NCI-H2081 (cell line): ENCODE data around the gene SAMM50.

Experiments used
- DNase-seq, 2 experiments: peaks; one replicate each; lab custom pipeline; 2025; lab: John Stamatoyannopoulos, UW

SAMM50 gene

GRCh38 chr22:44028091-44028490 lies 72.8 kb downstream of the SAMM50 start:
- no peak for DNase-seq

- DNase-seq: no peak
Measured at GRCh38 chr22:44029069-44029468, 73.8 kb downstream of the SAMM50 start.

GRCh38 chr22:44030051-44030701 lies 74.9 kb downstream of the SAMM50 start:
- no peak for DNase-seq

- no peak for DNase-seq
Measured at GRCh38 chr22:44030702-44031082, 75.5 kb downstream of the SAMM50 start.

GRCh38 chr22:44031158-44031952 lies 76.1 kb downstream of the SAMM50 start:
- no peak for DNase-seq

GRCh38 chr22:44032126-44032730 lies 77.0 kb downstream of the SAMM50 start:
- DNase-seq: no peak

GRCh38 chr22:44033287-44033686 lies 78.0 kb downstream of the SAMM50 start:
- DNase-seq: no peak

- no peak for DNase-seq
Measured at GRCh38 chr22:44033694-44034093, 78.5 kb downstream of the SAMM50 start.

GRCh38 chr22:44037519-44038375 lies 82.5 kb downstream of the SAMM50 start:
- DNase-seq: no peak

- no peak for DNase-seq
Measured at GRCh38 chr22:44039566-44040171, 84.4 kb downstream of the SAMM50 start.

GRCh38 chr22:44042249-44043218 lies 87.3 kb downstream of the SAMM50 start:
- no peak for DNase-seq

GRCh38 chr22:44045145-44045544 lies 89.9 kb downstream of the SAMM50 start:
- DNase-seq: no peak
